22Rv1 (cell line): ENCODE results near the gene SEMA3C.

Experiments used
- ZFX ChIP-seq: fragments of 450-650 bp; IDR thresholded peaks from 2 replicates; pipeline ENCODE4 v1.6.1; 2017; ENCODE audit warnings: antibody characterized with exemption, borderline replicate concordance
- TF ChIP-seq, protein P1 (sequence below): fragments of 450-650 bp; IDR thresholded peaks from 2 replicates; pipeline ENCODE4 v1.5.1; 2017; ENCODE audit warnings: mild to moderate bottlenecking

DNA sequence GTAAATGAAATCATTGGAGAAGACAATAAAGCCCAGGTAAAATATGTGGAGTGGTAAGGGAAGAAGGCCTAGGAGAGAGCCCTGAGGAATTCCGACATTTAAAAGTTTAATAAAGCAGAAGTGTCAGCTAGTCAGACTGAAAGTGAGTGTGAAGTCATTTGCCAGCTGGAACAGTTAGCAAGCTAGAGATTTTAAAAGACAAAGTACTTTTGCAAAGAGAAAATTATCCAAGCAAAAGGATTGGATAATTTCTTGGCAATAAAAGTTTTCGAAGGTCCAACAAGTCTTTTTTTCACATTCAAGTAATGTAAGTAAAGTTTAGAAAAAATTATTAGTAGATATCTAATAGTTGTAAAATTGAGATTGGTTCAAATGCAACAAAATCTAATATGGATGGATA is 27.1 kb upstream of the SEMA3C start:
- TF ChIP-seq, protein P1, sequence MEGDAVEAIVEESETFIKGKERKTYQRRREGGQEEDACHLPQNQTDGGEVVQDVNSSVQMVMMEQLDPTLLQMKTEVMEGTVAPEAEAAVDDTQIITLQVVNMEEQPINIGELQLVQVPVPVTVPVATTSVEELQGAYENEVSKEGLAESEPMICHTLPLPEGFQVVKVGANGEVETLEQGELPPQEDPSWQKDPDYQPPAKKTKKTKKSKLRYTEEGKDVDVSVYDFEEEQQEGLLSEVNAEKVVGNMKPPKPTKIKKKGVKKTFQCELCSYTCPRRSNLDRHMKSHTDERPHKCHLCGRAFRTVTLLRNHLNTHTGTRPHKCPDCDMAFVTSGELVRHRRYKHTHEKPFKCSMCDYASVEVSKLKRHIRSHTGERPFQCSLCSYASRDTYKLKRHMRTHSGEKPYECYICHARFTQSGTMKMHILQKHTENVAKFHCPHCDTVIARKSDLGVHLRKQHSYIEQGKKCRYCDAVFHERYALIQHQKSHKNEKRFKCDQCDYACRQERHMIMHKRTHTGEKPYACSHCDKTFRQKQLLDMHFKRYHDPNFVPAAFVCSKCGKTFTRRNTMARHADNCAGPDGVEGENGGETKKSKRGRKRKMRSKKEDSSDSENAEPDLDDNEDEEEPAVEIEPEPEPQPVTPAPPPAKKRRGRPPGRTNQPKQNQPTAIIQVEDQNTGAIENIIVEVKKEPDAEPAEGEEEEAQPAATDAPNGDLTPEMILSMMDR, result no peak
- TF ChIP-seq ZFX, result no peak
